HepG2 (cell line): ENCODE data around the gene LSMEM2. TPM values are rescaled to one million over a fixed set of nuclear protein-coding genes. Genes with fewer than 3 reads are reported as not detected.

Source experiments
- ARNT2 ChIP-seq: sonication (generic); formaldehyde crosslinking; IDR thresholded peaks from 2 replicates; pipeline ENCODE4 v1.8.0; 2022; ENCODE audit warnings: mild to moderate bottlenecking, low read depth, missing genetic modification reagents, moderate library complexity
- CBX5 ChIP-seq: sonication (generic); formaldehyde crosslinking; IDR thresholded peaks from 2 replicates; pipeline ENCODE4 v1.4.0; 2020; ENCODE audit warnings: missing genetic modification reagents, borderline replicate concordance
- DR1 ChIP-seq: sonication (generic); formaldehyde crosslinking; IDR thresholded peaks from 2 replicates; pipeline ENCODE4 v1.8.0; 2021; ENCODE audit warnings: mild to moderate bottlenecking, missing genetic modification reagents, inconsistent platforms
- HDAC1 ChIP-seq: sonication (generic); formaldehyde crosslinking; IDR thresholded peaks from 2 replicates; pipeline ENCODE4 v1.5.1; 2020; ENCODE audit warnings: mild to moderate bottlenecking, missing genetic modification reagents
- HNF1A ChIP-seq, 2 experiments: sonication (generic) in 1 of 2; formaldehyde crosslinking in 1 of 2; IDR thresholded peaks; 2 replicates each; pipeline versions ENCODE4 v1.4.0 to v1.6.1; 2016 to 2020; ENCODE audit warnings: borderline replicate concordance in 1 of 2, low read depth in 1 of 2, mild to moderate bottlenecking in 1 of 2, missing genetic modification reagents in 1 of 2
- KLF6 ChIP-seq: IDR thresholded peaks from 2 replicates; pipeline ENCODE4 v1.8.0; 2016; ENCODE audit warnings: missing biosample characterization, missing genetic modification reagents
- NCOA1 ChIP-seq: sonication (generic); formaldehyde crosslinking; IDR thresholded peaks from 2 replicates; pipeline ENCODE4 v1.9.0; 2021; ENCODE audit warnings: missing genetic modification reagents
- RBAK ChIP-seq: sonication (generic); formaldehyde crosslinking; IDR thresholded peaks from 2 replicates; pipeline ENCODE4 v1.5.1; 2020; ENCODE audit warnings: mild to moderate bottlenecking, missing genetic modification reagents
- SP5 ChIP-seq: IDR thresholded peaks from 2 replicates; pipeline ENCODE4 v1.6.1; 2016; ENCODE audit warnings: low read depth, borderline replicate concordance
- TBP ChIP-seq: sonication (generic); formaldehyde crosslinking; IDR thresholded peaks from 2 replicates; pipeline ENCODE4 v1.5.0; 2020; ENCODE audit warnings: missing genetic modification reagents
- TEAD3 ChIP-seq: optimal IDR thresholded peaks from 2 replicates; pipeline ENCODE3; 2016; ENCODE audit warnings: borderline replicate concordance
- ZFP37 ChIP-seq: sonication (generic); formaldehyde crosslinking; IDR thresholded peaks from 2 replicates; pipeline ENCODE4 v1.4.0; 2020; ENCODE audit warnings: missing genetic modification reagents, borderline replicate concordance
- ZNF230 ChIP-seq: sonication (generic); formaldehyde crosslinking; IDR thresholded peaks from 2 replicates; pipeline ENCODE4 v1.4.0; 2020; ENCODE audit warnings: mild to moderate bottlenecking, missing genetic modification reagents
- ZNF782 ChIP-seq: sonication (generic); formaldehyde crosslinking; IDR thresholded peaks from 2 replicates; pipeline ENCODE4 v1.4.0; 2020; ENCODE audit warnings: missing genetic modification reagents, mild to moderate bottlenecking, borderline replicate concordance
- polyA plus RNA-seq, 8 experiments: library from polyadenylated mRNA; depleted of rRNA in 3 of 8; stranded (reverse) in 7 of 8; unstranded in 1 of 8; fragments of >200 nt; fragmentation: Illumina TruSeq in 4 of 8; extraction: Trizol in 4 of 8; gene quantifications; 2 replicates each; pipeline versions ENCODE4 v1.2.1 to v1.2.3, GENCODE V29; 2011 to 2016; ENCODE audit warnings: low read depth in 4 of 8, missing spikeins in 1 of 8, mixed read lengths in 1 of 8; ENCODE audit not compliant: insufficient read depth in 1 of 8
- total RNA-seq, 5 experiments: library from RNA; depleted of rRNA; stranded (reverse); fragments of >200 nt; fragmentation: Illumina TruSeq; extraction: Trizol; gene quantifications; 2 replicates each; pipeline ENCODE4 v1.2.3, GENCODE V29; 2016; ENCODE audit warnings: low read depth in 1 of 5
- TF ChIP-seq, protein P1 (sequence below): sonication (generic); formaldehyde crosslinking; conservative IDR thresholded peaks from 2 replicates; pipeline ENCODE4 v1.8.0; 2022; ENCODE audit warnings: mild to moderate bottlenecking, moderate library complexity, missing genetic modification reagents
- TF ChIP-seq, protein P2 (sequence below): sonication (generic); formaldehyde crosslinking; IDR thresholded peaks from 2 replicates; pipeline ENCODE4 v1.9.0; 2021; ENCODE audit warnings: mild to moderate bottlenecking, missing genetic modification reagents

Gene LSMEM2
- total and polyA plus RNA-seq, 2 of the 13 experiments (the other 11 are each of a cell fraction or from before 2014, with no cell fraction given) = 0.07 to 0.41 TPM

- TF ChIP-seq, protein P1, sequence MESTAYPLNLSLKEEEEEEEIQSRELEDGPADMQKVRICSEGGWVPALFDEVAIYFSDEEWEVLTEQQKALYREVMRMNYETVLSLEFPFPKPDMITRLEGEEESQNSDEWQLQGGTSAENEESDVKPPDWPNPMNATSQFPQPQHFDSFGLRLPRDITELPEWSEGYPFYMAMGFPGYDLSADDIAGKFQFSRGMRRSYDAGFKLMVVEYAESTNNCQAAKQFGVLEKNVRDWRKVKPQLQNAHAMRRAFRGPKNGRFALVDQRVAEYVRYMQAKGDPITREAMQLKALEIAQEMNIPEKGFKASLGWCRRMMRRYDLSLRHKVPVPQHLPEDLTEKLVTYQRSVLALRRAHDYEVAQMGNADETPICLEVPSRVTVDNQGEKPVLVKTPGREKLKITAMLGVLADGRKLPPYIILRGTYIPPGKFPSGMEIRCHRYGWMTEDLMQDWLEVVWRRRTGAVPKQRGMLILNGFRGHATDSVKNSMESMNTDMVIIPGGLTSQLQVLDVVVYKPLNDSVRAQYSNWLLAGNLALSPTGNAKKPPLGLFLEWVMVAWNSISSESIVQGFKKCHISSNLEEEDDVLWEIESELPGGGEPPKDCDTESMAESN (CRISPR knock-in tag) = no peak
- TF ChIP-seq TEAD3 (CRISPR knock-in tag) (peak; percentile 54), ZFP37 (CRISPR knock-in tag) (no peak), HDAC1 (CRISPR knock-in tag) (no peak), HNF1A (IDR thresholded peaks at IDR 0.05; ENCODE audit: low read depth) (no peak), HNF1A (CRISPR knock-in tag; IDR thresholded peaks at IDR 0.05; ENCODE audit: borderline replicate concordance) (peak; percentile 63), ZNF782 (peak; percentile 62; the same call in 1 of the 2 replicates), SP5 (CRISPR knock-in tag) (peak; percentile 62; the same call in 1 of the 2 replicates), ZNF230 (CRISPR knock-in tag) (0 out of 2 replicates have a peak, but pooled peaks have one; percentile 61), DR1 (CRISPR knock-in tag) (no peak), TBP (CRISPR knock-in tag) (no peak), ARNT2 (CRISPR knock-in tag) (0 out of 2 replicates have a peak, but pooled peaks have one; percentile 27), NCOA1 (peak; percentile 28; the same call in 1 of the 2 replicates), CBX5 (peak; percentile 31; the same call in 1 of the 2 replicates), KLF6 (0 out of 2 replicates have a peak, but pooled peaks have one; percentile 13), RBAK (CRISPR knock-in tag) (no peak)
- TF ChIP-seq, protein P2, sequence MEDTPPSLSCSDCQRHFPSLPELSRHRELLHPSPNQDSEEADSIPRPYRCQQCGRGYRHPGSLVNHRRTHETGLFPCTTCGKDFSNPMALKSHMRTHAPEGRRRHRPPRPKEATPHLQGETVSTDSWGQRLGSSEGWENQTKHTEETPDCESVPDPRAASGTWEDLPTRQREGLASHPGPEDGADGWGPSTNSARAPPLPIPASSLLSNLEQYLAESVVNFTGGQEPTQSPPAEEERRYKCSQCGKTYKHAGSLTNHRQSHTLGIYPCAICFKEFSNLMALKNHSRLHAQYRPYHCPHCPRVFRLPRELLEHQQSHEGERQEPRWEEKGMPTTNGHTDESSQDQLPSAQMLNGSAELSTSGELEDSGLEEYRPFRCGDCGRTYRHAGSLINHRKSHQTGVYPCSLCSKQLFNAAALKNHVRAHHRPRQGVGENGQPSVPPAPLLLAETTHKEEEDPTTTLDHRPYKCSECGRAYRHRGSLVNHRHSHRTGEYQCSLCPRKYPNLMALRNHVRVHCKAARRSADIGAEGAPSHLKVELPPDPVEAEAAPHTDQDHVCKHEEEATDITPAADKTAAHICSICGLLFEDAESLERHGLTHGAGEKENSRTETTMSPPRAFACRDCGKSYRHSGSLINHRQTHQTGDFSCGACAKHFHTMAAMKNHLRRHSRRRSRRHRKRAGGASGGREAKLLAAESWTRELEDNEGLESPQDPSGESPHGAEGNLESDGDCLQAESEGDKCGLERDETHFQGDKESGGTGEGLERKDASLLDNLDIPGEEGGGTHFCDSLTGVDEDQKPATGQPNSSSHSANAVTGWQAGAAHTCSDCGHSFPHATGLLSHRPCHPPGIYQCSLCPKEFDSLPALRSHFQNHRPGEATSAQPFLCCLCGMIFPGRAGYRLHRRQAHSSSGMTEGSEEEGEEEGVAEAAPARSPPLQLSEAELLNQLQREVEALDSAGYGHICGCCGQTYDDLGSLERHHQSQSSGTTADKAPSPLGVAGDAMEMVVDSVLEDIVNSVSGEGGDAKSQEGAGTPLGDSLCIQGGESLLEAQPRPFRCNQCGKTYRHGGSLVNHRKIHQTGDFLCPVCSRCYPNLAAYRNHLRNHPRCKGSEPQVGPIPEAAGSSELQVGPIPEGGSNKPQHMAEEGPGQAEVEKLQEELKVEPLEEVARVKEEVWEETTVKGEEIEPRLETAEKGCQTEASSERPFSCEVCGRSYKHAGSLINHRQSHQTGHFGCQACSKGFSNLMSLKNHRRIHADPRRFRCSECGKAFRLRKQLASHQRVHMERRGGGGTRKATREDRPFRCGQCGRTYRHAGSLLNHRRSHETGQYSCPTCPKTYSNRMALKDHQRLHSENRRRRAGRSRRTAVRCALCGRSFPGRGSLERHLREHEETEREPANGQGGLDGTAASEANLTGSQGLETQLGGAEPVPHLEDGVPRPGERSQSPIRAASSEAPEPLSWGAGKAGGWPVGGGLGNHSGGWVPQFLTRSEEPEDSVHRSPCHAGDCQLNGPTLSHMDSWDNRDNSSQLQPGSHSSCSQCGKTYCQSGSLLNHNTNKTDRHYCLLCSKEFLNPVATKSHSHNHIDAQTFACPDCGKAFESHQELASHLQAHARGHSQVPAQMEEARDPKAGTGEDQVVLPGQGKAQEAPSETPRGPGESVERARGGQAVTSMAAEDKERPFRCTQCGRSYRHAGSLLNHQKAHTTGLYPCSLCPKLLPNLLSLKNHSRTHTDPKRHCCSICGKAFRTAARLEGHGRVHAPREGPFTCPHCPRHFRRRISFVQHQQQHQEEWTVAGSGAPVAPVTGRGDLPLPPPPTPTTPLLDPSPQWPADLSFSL (CRISPR knock-in tag) = no peak
These were observed 45.6 kb downstream of the LSMEM2 start (continued) for GRCh38 chr3:50324351-50325112.
